GM18517 (cell line): ENCODE results near the gene COQ10B.
"Not testable (repeated sequence)": the region's sequence is repeated elsewhere in the genome, so short reads cannot be mapped to it uniquely, and the experiment has no call there.

Experiments used
- ATAC-seq: cut with Tn5 transposase; IDR thresholded peaks from one replicate; pipeline ENCODE4 v1.9.1; 2021; ENCODE audit warnings: mild to moderate bottlenecking, moderate library complexity; ENCODE audit not compliant: unreplicated experiment

Gene COQ10B

GRCh38 chr2:197453123-197453913 lies at the start of gene COQ10B:
COQ10B (plus strand) TSS chr2:197453552; CDS start chr2:197453561, 9 bp downstream.
- ATAC-seq, result peak; percentile 97

DNA sequence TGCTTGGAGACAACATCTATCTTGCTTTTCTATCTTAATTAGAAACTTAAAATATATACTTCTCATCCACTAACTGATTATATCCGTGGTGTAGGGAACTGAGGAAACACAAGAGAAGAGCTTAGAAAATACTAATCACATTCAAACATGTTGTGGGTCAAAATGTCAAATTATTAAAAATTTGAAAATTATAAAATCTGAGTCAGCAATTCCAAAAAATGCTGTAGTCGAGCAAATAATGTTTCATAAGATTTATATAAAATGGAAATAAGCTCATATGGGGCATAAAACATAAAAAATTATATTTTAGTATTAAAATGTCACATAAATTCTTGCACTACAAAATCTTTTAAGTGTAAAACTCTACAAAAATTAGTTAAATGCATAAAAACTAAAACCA lies 47.8 kb upstream of the COQ10B start:
- ATAC-seq, result no peak

DNA sequence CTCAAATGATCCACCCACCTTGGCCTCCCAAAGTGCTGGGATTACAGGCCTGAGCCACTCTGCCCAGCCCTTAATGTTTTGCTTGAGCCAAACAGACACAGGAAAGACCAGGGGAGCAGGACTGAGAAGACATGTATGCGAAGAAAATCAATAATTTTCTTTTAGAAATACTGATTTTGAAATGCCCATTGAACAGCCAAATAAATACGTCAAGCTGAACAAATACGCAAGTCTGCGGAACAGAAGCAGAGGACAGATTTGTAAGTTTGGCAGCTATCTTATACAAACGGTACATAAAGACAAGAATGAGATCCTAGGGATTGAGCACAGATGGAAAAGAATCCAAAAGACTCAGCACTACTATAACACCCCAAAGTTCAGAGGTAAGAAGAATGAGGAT lies 39.3 kb upstream of the COQ10B start:
- no peak for ATAC-seq

GRCh38 chr2:197414515-197414914 lies 38.8 kb upstream of the COQ10B start:
- no peak for ATAC-seq

DNA sequence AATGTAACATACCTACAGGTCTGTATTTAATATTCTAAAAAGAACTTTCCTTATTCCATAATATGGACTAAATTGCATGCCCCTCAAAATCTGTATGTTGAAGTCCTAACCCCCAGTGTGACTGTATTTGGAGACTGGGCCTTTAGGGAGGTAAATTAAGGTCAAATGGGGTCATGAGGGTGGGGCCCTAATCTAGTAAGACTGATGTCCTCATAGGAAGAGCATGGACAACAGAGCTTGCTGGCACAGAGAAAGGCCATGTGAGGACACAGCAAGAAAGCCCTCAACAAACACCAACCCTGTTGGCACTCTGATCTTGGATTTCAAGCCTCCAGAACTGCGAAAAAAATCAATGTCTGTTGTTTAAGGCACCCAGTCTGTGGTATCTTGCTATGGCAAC lies 37.1 kb upstream of the COQ10B start:
- no peak for ATAC-seq

- no peak for ATAC-seq
Observed at GRCh38 chr2:197419438-197419837, 33.9 kb upstream of the COQ10B start.

GRCh38 chr2:197423307-197423706 lies 30.0 kb upstream of the COQ10B start:
- ATAC-seq, result no peak

- ATAC-seq, result no peak
Observed at GRCh38 chr2:197425550-197425949, 27.8 kb upstream of the COQ10B start.

DNA sequence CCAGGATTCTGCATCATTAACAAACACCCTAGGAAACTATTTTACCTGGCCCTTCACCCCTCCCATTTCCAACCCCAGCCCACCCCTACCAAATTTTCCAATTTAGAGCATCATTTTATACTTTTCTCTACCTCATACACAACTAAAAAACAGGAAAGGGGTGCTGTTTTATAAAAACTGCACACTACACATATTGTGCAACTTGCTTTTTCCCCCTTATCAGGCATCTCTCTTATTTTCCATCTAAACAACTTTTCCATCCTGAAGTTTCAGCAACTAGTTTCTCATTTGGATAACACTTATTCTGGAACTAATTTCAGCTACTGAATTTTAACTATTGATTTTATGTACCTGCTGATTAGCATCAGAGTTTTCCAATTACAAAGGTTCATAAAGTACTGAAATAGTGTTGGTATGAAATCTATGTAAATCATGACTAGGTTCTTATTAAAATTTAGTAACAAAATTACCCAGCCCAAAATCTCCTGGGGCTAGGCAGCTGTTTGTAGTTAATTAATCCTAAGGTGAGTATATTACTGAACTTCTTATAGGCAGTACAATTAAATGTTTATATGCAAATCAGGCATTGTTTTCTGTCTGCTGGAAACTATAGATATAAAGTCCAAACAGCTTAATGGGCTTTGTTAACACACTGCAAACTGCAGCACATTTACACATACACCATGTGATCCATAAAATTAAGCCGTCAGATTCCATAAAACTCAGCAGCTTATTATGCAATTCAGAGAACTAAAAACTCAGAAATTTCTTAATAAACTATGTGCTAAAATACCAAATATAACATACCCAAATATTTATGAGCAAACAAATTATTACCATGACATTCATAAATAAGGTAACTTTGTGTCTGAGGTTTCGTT lies 26.4 kb upstream of the COQ10B start:
- ATAC-seq, result no peak

- no peak for ATAC-seq
Observed at GRCh38 chr2:197427986-197428385, 25.4 kb upstream of the COQ10B start.

DNA sequence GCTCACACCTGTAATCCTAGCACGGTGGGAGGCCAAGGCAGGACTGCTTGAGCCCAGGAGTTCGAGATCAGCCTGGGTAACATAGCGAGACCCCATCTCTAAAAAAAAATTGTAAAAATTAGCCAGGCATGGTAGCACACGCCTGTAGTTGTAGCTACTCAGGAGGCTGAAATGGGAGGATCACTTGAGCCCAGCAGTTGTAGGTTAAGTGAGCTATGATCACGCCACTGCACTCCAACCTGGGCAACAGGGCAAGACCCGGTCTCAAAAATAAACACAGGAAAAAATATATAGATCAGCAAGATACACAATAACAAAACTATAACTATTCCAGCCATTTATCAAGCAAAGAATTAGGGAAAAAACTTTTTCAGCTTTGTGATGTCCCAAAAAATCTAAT lies 21.5 kb upstream of the COQ10B start:
- no peak for ATAC-seq

GRCh38 chr2:197432527-197432926 lies 20.8 kb upstream of the COQ10B start:
- ATAC-seq, result not testable (repeated sequence)

GRCh38 chr2:197433780-197434438 lies 19.4 kb upstream of the COQ10B start:
- no peak for ATAC-seq

GRCh38 chr2:197434541-197435513 lies 18.5 kb upstream of the COQ10B start, which contains the start of gene SF3B1:
SF3B1 (minus strand) TSS chr2:197435028; CDS start chr2:197434999, 29 bp downstream.
- ATAC-seq, result peak; percentile 92

DNA sequence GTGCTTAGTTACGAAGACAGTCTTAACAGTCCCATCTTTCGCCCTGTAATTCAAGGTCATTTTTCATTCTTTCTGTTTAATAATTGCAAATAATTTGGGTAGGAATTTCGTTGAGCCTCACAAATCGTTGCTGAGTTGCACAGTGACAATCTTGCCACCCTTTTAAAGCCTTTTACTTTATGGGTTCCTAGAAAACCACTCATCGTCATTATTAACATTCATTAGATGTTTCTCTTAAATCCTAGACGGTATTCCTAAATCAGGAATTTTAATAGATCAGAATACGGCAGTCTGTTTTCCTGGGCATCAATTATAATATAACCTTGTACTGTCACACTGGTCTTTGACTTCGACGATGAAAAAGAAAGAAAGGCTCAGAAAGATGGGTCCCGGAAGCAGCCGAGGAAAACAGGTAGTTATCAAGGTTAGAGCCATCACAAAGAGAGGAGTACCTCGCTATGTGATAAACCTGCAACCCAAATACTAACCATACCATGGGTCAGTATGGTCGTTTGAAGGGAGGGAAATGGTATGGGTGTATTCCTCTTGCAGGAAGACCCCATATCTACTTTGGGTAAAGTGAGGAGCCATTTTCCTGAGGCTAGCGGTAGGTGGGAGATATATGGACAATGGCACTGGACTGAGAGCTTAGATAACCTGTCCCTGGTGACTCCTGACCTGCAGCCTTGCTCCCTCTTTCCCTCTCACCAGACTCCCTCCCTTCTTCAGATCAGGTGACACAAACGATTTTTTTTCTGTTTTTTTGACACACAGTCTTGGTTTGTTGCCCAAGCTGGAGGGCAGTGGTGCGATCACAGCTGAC lies 17.5 kb upstream of the COQ10B start:
- peak; percentile 1 for ATAC-seq

DNA sequence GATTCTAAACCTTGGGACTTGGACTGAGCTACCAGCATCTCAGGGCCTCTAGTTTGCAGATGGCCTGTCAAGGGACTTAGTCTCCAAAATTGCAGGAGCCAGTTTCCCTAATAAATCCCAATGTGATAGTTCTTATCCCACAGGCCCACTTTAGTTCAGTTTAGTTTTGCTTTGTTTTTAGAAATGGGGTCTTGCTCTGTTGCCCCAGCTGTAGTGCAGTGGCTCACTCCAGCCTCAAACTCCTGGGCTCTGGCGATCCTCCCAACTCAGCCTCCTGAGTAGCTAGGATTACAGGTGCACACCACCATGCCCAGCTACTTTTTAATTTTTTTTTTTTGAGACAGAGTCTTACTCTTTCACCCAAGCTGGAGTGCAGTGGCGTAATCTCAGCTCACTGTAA lies 16.0 kb upstream of the COQ10B start:
- no peak for ATAC-seq

- ATAC-seq, result no peak
Observed at GRCh38 chr2:197442857-197443256, 10.5 kb upstream of the COQ10B start.

GRCh38 chr2:197445746-197446145 lies 7.6 kb upstream of the COQ10B start:
- no peak for ATAC-seq

GRCh38 chr2:197446844-197447243 lies 6.5 kb upstream of the COQ10B start:
- ATAC-seq, result no peak
